ENCODE data around the gene RIN1.

- TF ChIP-seq CTCF (IDR thresholded peaks at IDR 0.05 in 8 of 11, conservative IDR thresholded peaks at IDR 0.05 in 3 of 11): no peak
- no peak for TF ChIP-seq POLR2AphosphoS5 (IDR thresholded peaks at IDR 0.05)
- no peak for TF ChIP-seq POLR2A (IDR thresholded peaks at IDR 0.05)
Measured at GRCh38 chr11:66287211-66287888, 48.9 kb downstream of the RIN1 start.
